ENCODE data around the gene TSPO.

- TF ChIP-seq EP300 (IDR thresholded peaks at IDR 0.05) (no peak), CTCF (IDR thresholded peaks at IDR 0.05) (no peak)
These were observed 24.7 kb upstream of the TSPO start for GRCh38 chr22:43126501-43127165.
